NCI-H748 treated with DMSO at 0.1 percent for 48 hours (cell line): ENCODE data around the gene OR51T1.

Experiments used
- DNase-seq: peaks from one replicate; lab custom pipeline; 2025; lab: John Stamatoyannopoulos, UW

OR51T1 gene

GRCh38 chr11:4926608-4927007 lies 44.9 kb downstream of the OR51T1 start:
- DNase-seq, result no peak
